Activated naive CD8-positive, alpha-beta T cell treated with anti-CD3 and anti-CD28 coated beads for 36 hours (primary cell): Measurements from ENCODE around the gene FXYD6. TPM values are rescaled to one million over a fixed set of nuclear protein-coding genes. Genes with fewer than 3 reads are reported as not detected.
A peak's percentile ranks its signal among the peaks of the same experiment; 100 is the strongest.

ENCODE experiments used
- DNase-seq: peaks from one replicate; pipeline ENCODE4 v3.0.0; 2021
- H3K27ac Mint-ChIP-seq: one replicate; pipeline ENCODE4 v1.8.0; 2022; ENCODE audit warnings: mild to moderate bottlenecking, moderate library complexity, mixed read lengths
- H3K27me3 Mint-ChIP-seq: one replicate; pipeline ENCODE4 v1.8.0; 2022; ENCODE audit warnings: mild to moderate bottlenecking, mixed read lengths
- H3K36me3 Mint-ChIP-seq: one replicate; pipeline ENCODE4 v1.8.0; 2021; ENCODE audit warnings: mild to moderate bottlenecking, mixed read lengths
- H3K4me1 Mint-ChIP-seq: one replicate; pipeline ENCODE4 v1.8.0; 2021; ENCODE audit warnings: mixed read lengths
- H3K4me3 Mint-ChIP-seq: one replicate; pipeline ENCODE4 v1.8.0; 2022; ENCODE audit warnings: mild to moderate bottlenecking, moderate library complexity, mixed read lengths
- H3K9me3 Mint-ChIP-seq: one replicate; pipeline ENCODE4 v1.8.0; 2022; ENCODE audit warnings: mixed read lengths
- total RNA-seq, 2 experiments: library from RNA; stranded (reverse); gene quantifications; one replicate each; pipeline ENCODE4 v1.2.3, GENCODE V29; 2021

The FXYD6 gene
- total RNA-seq, 2 experiments from 2014 or later: 0.18 TPM; not detected in 1

GRCh38 chr11:117829369-117829725 lies 47.1 kb downstream of the FXYD6 start:
- Mint-ChIP-seq H3K4me1 (peaks cover 45% of the 10 kb centered on the region), H3K27me3 (no peaks in the 10 kb centered on the region), H3K4me3 (peak overlapping the region; percentile 16)

DNA sequence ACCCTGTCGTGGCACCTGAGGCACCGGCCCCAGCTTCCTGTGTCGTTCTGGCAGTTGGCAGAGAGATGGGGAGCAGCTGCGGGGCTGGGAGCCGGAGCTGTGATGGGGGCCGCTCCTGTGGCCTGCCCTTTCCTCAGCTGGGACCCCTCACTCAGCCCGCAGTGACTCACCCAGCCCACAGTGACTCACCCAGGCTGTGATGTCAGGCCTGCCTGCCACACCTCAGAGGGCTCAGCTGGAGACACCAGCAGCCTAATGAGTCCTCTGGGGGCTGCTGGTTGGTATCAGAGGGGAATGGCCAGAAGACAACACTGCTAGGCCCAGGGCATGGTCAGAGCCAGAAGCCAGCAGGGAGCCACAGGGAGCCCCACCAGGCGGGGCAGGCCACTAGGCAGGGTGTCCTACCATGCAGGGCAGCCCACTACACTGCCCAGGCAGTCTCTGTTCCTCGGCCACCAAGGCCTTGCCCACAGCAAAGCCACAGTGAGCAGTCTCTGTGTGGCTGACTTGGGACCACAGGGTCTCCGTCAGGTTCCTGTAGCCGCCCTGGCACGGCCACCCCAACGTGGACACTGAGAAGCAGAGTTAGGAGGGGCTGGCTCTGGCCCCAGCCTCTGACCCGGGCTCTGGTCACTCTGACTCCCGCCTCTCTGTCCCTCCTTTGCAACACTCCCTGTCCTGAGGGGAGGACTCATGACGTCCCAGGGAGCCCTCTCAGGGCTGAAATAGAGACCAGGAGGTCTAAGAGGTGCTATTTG lies 47.7 kb downstream of the FXYD6 start:
- H3K27me3 Mint-ChIP-seq: no peaks in the 10 kb centered on the region
- H3K27ac Mint-ChIP-seq: peak overlapping the region; percentile 84
- H3K4me3 Mint-ChIP-seq: peak overlapping the region; percentile 27
- peaks cover 51% of the 10 kb centered on the region for H3K4me1 Mint-ChIP-seq
- DNase-seq: peak; percentile 93
- no peaks in the 10 kb centered on the region for H3K36me3 Mint-ChIP-seq
- no peaks in the 10 kb centered on the region for H3K9me3 Mint-ChIP-seq

More at GRCh38 chr11:117829369-117829725, 47.1 kb downstream of the FXYD6 start:
- no peaks in the 10 kb centered on the region for H3K36me3 Mint-ChIP-seq
- DNase-seq: peak; percentile 25
- H3K27ac Mint-ChIP-seq: peak overlapping the region; percentile 84
- H3K9me3 Mint-ChIP-seq: no peaks in the 10 kb centered on the region

GRCh38 chr11:117827521-117828511 lies 48.6 kb downstream of the FXYD6 start:
- Mint-ChIP-seq H3K9me3 (no peaks in the 10 kb centered on the region), H3K27ac (peak overlapping the region; percentile 84), H3K27me3 (no peaks in the 10 kb centered on the region), H3K4me1 (peaks cover 60% of the 10 kb centered on the region), H3K4me3 (peak overlapping the region; percentile 47), H3K36me3 (no peaks in the 10 kb centered on the region)
- no peak for DNase-seq

GRCh38 chr11:117826832-117827231 lies 49.6 kb downstream of the FXYD6 start:
- no peak overlapping the region for H3K4me3 Mint-ChIP-seq
- peaks cover 64% of the 10 kb centered on the region for H3K4me1 Mint-ChIP-seq
- H3K36me3 Mint-ChIP-seq: no peaks in the 10 kb centered on the region
- no peaks in the 10 kb centered on the region for H3K27me3 Mint-ChIP-seq
- no peak overlapping the region for H3K27ac Mint-ChIP-seq
- DNase-seq: no peak
- H3K9me3 Mint-ChIP-seq: no peaks in the 10 kb centered on the region

- Mint-ChIP-seq H3K4me1 (peaks cover 66% of the 10 kb centered on the region), H3K27me3 (no peaks in the 10 kb centered on the region), H3K4me3 (no peak overlapping the region), H3K36me3 (no peaks in the 10 kb centered on the region), H3K9me3 (no peaks in the 10 kb centered on the region), H3K27ac (no peak overlapping the region)
- no peak for DNase-seq
Measured at GRCh38 chr11:117826190-117826570, 50.3 kb downstream of the FXYD6 start.

GRCh38 chr11:117825538-117826189 lies 50.8 kb downstream of the FXYD6 start:
- no peaks in the 10 kb centered on the region for H3K9me3 Mint-ChIP-seq
- no peak for DNase-seq
- peaks cover 61% of the 10 kb centered on the region for H3K4me1 Mint-ChIP-seq
- peak overlapping the region; percentile 3 for H3K27ac Mint-ChIP-seq
- no peaks in the 10 kb centered on the region for H3K36me3 Mint-ChIP-seq
- H3K27me3 Mint-ChIP-seq: no peaks in the 10 kb centered on the region
- H3K4me3 Mint-ChIP-seq: no peak overlapping the region

- no peaks in the 10 kb centered on the region for H3K27me3 Mint-ChIP-seq
- H3K4me1 Mint-ChIP-seq: peaks cover 58% of the 10 kb centered on the region
- H3K9me3 Mint-ChIP-seq: no peaks in the 10 kb centered on the region
- no peak for DNase-seq
- H3K36me3 Mint-ChIP-seq: no peaks in the 10 kb centered on the region
- H3K4me3 Mint-ChIP-seq: peak within 1 kb of the TSS; percentile 13
- H3K27ac Mint-ChIP-seq: peak within 1 kb of the TSS; percentile 84
Measured at GRCh38 chr11:117824571-117825537, 51.6 kb downstream of the FXYD6 start, which contains the start of gene FXYD2. TSS of gene FXYD2 (minus strand) at chr11:117824744. CDS start at chr11:117824678, 66 bp downstream.

- Mint-ChIP-seq H3K27ac (peak overlapping the region; percentile 84), H3K36me3 (no peaks in the 10 kb centered on the region), H3K27me3 (no peaks in the 10 kb centered on the region), H3K4me1 (peaks cover 54% of the 10 kb centered on the region), H3K4me3 (peak overlapping the region; percentile 13), H3K9me3 (no peaks in the 10 kb centered on the region)
- peak; percentile 40 for DNase-seq
Measured at GRCh38 chr11:117823946-117824420, 52.5 kb downstream of the FXYD6 start.

GRCh38 chr11:117823294-117823945 lies 53.0 kb downstream of the FXYD6 start:
- peak; percentile 50 for DNase-seq
- H3K4me3 Mint-ChIP-seq: peak overlapping the region; percentile 13
- peak overlapping the region; percentile 84 for H3K27ac Mint-ChIP-seq
- H3K4me1 Mint-ChIP-seq: peaks cover 54% of the 10 kb centered on the region
- no peaks in the 10 kb centered on the region for H3K27me3 Mint-ChIP-seq
- H3K36me3 Mint-ChIP-seq: peaks cover under 1% of the 10 kb centered on the region
- H3K9me3 Mint-ChIP-seq: peaks cover under 1% of the 10 kb centered on the region

DNA sequence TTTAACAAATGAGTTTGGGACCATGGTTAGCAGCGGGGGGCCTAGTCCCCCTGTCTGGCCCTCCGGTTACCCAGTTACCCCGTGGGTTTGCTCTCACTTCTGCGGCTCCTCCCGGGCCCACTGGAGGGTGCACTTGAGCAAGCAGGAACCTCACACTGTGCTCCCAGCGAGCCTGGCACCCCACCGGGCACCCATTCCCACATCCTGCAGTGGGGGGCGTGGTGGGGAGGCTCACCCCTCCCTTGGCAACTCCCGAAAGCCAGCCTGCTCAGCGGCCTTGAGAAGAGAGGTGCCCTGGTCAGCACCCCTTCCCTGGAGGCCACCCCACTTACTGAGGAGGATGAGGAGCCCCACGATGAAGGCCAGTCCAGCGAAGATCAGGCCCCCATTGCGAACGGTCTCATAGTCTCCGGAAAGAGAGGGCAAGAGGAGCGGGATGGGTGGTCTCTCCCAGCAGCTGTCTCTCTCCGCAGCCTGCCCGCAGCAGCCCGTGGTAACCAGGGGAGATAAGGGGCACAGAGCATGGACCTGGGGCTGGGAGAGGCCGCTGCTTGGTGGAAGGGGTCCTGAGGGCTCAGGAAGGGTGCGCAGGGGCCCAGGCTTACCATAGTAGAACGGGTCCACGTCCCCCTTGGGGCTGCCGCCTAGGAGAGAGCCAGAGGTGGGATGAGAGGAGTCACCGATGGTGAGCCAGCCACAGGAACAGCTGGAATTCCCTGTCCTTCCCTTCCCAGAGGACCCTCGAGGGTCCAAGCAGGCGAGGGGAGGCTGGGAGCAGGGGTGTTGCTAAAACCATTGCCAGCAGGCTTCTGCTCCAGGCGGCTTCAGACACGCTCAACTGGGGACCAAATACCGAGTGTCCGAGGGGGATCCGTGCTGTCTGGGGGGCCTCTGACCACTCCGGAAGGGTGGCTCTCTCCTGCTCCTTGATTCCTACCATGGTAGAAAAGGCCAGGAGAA lies 54.1 kb downstream of the FXYD6 start:
- H3K9me3 Mint-ChIP-seq: peaks cover 2% of the 10 kb centered on the region
- peak overlapping the region; percentile 84 for H3K27ac Mint-ChIP-seq
- peak; percentile 68 for DNase-seq
- H3K27me3 Mint-ChIP-seq: no peaks in the 10 kb centered on the region
- peaks cover 57% of the 10 kb centered on the region for H3K4me1 Mint-ChIP-seq
- H3K36me3 Mint-ChIP-seq: peaks cover 3% of the 10 kb centered on the region
- H3K4me3 Mint-ChIP-seq: peak overlapping the region; percentile 47

GRCh38 chr11:117821431-117821830 lies 55.0 kb downstream of the FXYD6 start:
- H3K36me3 Mint-ChIP-seq: peaks cover 3% of the 10 kb centered on the region
- peak overlapping the region; percentile 5 for H3K27ac Mint-ChIP-seq
- H3K27me3 Mint-ChIP-seq: no peaks in the 10 kb centered on the region
- DNase-seq: no peak
- no peak overlapping the region for H3K4me3 Mint-ChIP-seq
- H3K9me3 Mint-ChIP-seq: peaks cover 2% of the 10 kb centered on the region
- peaks cover 62% of the 10 kb centered on the region for H3K4me1 Mint-ChIP-seq

GRCh38 chr11:117820516-117820915 lies 55.9 kb downstream of the FXYD6 start:
- no peak overlapping the region for H3K27ac Mint-ChIP-seq
- peaks cover 2% of the 10 kb centered on the region for H3K9me3 Mint-ChIP-seq
- H3K4me3 Mint-ChIP-seq: no peak overlapping the region
- peaks cover 70% of the 10 kb centered on the region for H3K4me1 Mint-ChIP-seq
- DNase-seq: no peak
- H3K27me3 Mint-ChIP-seq: no peaks in the 10 kb centered on the region
- peaks cover 3% of the 10 kb centered on the region for H3K36me3 Mint-ChIP-seq
